Trophoblast cell (in vitro differentiated cells and primary cell): ENCODE measurements around the gene RTP5.
A peak's percentile ranks its signal among the peaks of the same experiment; 100 is the strongest.

Source experiments
- DNase-seq, 2 donors: peaks; one replicate each; pipeline ENCODE4 v3.0.0-alpha.2; 2016
- H2AFZ ChIP-seq: 2 replicates; pipeline ENCODE4 v1.6.1; 2013; ENCODE audit warnings: low read length, moderate library complexity, mild to moderate bottlenecking; ENCODE audit not compliant: insufficient read depth, poor library complexity
- H2AK5ac ChIP-seq: 2 replicates; pipeline ENCODE4 v1.6.1; 2013; ENCODE audit warnings: mild to moderate bottlenecking, low read length
- H2BK120ac ChIP-seq: 2 replicates; pipeline ENCODE4 v1.6.1; 2013; ENCODE audit warnings: low read length, mild to moderate bottlenecking, moderate library complexity; ENCODE audit not compliant: insufficient read depth, poor library complexity
- H2BK12ac ChIP-seq: 2 replicates; pipeline ENCODE4 v1.6.1; 2013; ENCODE audit warnings: mild to moderate bottlenecking, low read length, moderate library complexity
- H2BK5ac ChIP-seq: 2 replicates; pipeline ENCODE4 v1.6.1; 2013; ENCODE audit warnings: low read length, low read depth, moderate library complexity, mild to moderate bottlenecking; ENCODE audit not compliant: poor library complexity
- H3K14ac ChIP-seq: 2 replicates; pipeline ENCODE4 v1.6.1; 2013; ENCODE audit warnings: mild to moderate bottlenecking, low read length
- H3K18ac ChIP-seq: 2 replicates; pipeline ENCODE4 v1.6.1; 2013; ENCODE audit warnings: mild to moderate bottlenecking, low read length
- H3K23ac ChIP-seq: 2 replicates; pipeline ENCODE4 v1.6.1; 2013; ENCODE audit warnings: low read length
- H3K27ac ChIP-seq: 2 replicates; pipeline ENCODE4 v1.5.1; 2013; ENCODE audit warnings: low read depth, mild to moderate bottlenecking, inconsistent platforms, low read length, moderate library complexity
- H3K27me3 ChIP-seq: 2 replicates; pipeline ENCODE4 v1.6.1; 2013; ENCODE audit warnings: inconsistent platforms, mild to moderate bottlenecking, low read length, moderate library complexity; ENCODE audit not compliant: insufficient read depth
- H3K36me3 ChIP-seq, 2 experiments: 1 replicate in 1 of 2; 2 replicates in 1 of 2; pipeline ENCODE4 v1.6.1; 2013; ENCODE audit warnings: low read length in 2 of 2, mild to moderate bottlenecking in 2 of 2, moderate library complexity in 1 of 2; ENCODE audit not compliant: insufficient read depth in 2 of 2, control insufficient read depth in 1 of 2
- H3K4ac ChIP-seq: 2 replicates; pipeline ENCODE4 v1.6.1; 2013; ENCODE audit warnings: low read depth, mild to moderate bottlenecking, low read length, moderate library complexity
- H3K4me1 ChIP-seq, 2 experiments: 1 replicate in 1 of 2; 2 replicates in 1 of 2; pipeline ENCODE4 v1.6.1; 2013; ENCODE audit warnings: low read length in 2 of 2, mild to moderate bottlenecking in 2 of 2, moderate library complexity in 1 of 2; ENCODE audit not compliant: insufficient read depth in 2 of 2, control insufficient read depth in 1 of 2
- H3K4me2 ChIP-seq: 2 replicates; pipeline ENCODE4 v1.6.1; 2013; ENCODE audit warnings: inconsistent platforms, mild to moderate bottlenecking, low read length, moderate library complexity
- H3K4me3 ChIP-seq: 2 replicates; pipeline ENCODE4 v1.5.1; 2013; ENCODE audit warnings: mild to moderate bottlenecking, low read depth, low read length, inconsistent platforms
- H3K79me1 ChIP-seq: one replicate; pipeline ENCODE4 v1.6.1; 2013; ENCODE audit warnings: low read length
- H3K79me2 ChIP-seq: 2 replicates; pipeline ENCODE4 v1.6.1; 2013; ENCODE audit warnings: low read length, mild to moderate bottlenecking; ENCODE audit not compliant: control insufficient read depth, insufficient read depth, poor library complexity
- H3K9ac ChIP-seq: 2 replicates; pipeline ENCODE4 v1.6.1; 2013; ENCODE audit warnings: mild to moderate bottlenecking, low read length
- H3K9me3 ChIP-seq: 2 replicates; pipeline ENCODE4 v1.6.1; 2013; ENCODE audit warnings: low read depth, mild to moderate bottlenecking, control low read depth, inconsistent platforms, low read length; ENCODE audit not compliant: insufficient read depth
- H4K12ac ChIP-seq: 2 replicates; pipeline ENCODE4 v1.6.1; 2013; ENCODE audit warnings: low read depth, mild to moderate bottlenecking, low read length, moderate library complexity
- H4K8ac ChIP-seq: 2 replicates; pipeline ENCODE4 v1.6.1; 2013; ENCODE audit warnings: low read depth, mild to moderate bottlenecking, low read length, moderate library complexity
- H4K91ac ChIP-seq: one replicate; pipeline ENCODE4 v1.6.1; 2013; ENCODE audit warnings: low read depth, mild to moderate bottlenecking, low read length, moderate library complexity
- WGBS: extraction: QIAGEN DNeasy Blood & Tissue Kit; methylation state at CpG from one replicate; pipeline ENCODE4 v1.1.7; 2013; ENCODE audit warnings: missing lambda C conversion rate; ENCODE audit not compliant: insufficient read length, insufficient coverage; ENCODE audit errors: extremely low coverage; 5-methylcytosine and 5-hydroxymethylcytosine counted together

The RTP5 gene

DNA sequence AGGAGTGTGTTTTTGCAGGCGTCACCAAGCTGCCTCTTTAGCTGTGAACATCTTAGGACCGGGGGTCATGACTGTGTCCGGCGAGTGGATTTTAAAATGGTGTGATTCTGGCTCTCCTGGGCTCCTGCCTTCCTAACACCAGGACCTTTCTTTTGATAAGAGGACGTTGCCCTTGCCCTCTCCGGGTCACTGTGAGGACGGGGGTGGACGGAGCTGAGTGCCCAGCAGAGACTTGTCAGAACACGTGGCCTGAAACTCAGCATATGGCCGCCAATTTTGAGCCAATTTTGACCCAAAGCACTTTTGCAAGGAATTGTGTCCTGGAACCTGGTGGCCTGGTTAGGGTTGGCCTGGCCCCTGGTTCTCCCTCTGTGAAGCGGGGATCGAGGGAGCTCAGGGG is 40.2 kb downstream of the RTP5 start:
- Histone ChIP-seq H3K9ac (no peak overlapping the region), H3K4me1 (no peaks in the 10 kb centered on the region), H3K79me1 (no peaks in the 10 kb centered on the region), H3K4me3 (no peak overlapping the region), H3K27ac (no peak overlapping the region), H3K36me3 (no peaks in the 10 kb centered on the region), H2AK5ac (no peak overlapping the region), H4K8ac (no peak overlapping the region), H3K27me3 (no peaks in the 10 kb centered on the region), H3K9me3 (peaks cover 7% of the 10 kb centered on the region), H4K12ac (no peak overlapping the region), H3K23ac (no peak overlapping the region), H3K18ac (no peak overlapping the region), H2BK120ac (no peak overlapping the region), H4K91ac (no peak overlapping the region), H3K14ac (no peak overlapping the region), H3K4ac (no peak overlapping the region), H2BK5ac (no peak overlapping the region), H2BK12ac (no peak overlapping the region), H3K4me2 (no peak overlapping the region), H3K79me2 (no peaks in the 10 kb centered on the region), H2AFZ (no peak overlapping the region)
- no CpG with 5 or more reads among the region's 12 CpGs for WGBS
- DNase-seq: no peak

DNA sequence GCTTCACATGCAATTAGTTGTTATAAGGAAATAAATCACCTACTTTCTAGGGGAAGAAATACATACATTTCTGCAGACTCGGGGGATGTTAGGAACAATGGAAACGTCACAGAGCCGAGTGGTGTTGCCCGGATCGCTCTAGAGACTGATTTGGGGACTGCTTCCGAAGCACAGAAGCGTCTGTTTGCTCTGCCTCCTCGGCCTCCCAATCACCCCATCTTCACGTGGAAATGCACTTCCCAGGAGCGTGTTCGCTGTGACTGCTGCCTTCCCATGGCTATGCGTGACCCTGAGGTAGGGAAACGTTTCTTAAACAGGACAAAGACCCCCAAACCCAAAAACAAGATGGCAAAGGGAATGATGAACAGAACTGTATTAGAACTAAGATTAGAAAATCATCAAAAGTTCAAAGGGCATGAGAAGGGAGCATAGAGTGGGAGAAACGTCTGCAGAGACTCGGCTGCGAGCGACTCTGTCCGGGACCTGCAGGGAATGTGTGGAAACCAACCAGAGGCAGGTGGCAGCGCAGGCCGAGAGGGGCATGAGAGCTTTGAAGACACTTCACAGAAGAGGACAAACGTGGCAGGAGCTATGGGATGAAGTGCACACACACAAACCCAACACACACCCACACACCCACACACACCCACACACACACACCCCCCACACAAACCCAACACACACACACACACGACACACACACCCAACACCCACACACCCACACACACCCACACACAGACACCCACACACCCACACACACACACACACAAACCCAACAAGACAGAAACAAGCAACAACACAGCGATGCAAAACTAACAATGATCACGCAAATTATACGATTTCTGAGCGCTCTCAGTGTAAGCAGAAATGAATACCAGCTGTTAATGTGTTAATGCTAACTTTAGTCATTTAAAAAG is 41.3 kb downstream of the RTP5 start:
- Histone ChIP-seq H3K23ac (no peak overlapping the region), H3K14ac (no peak overlapping the region), H3K27me3 (no peaks in the 10 kb centered on the region), H2AFZ (no peak overlapping the region), H3K18ac (no peak overlapping the region), H3K4me2 (no peak overlapping the region), H2BK5ac (no peak overlapping the region), H2AK5ac (no peak overlapping the region), H3K79me2 (no peaks in the 10 kb centered on the region), H3K4me1 (no peaks in the 10 kb centered on the region), H3K9ac (no peak overlapping the region), H4K91ac (no peak overlapping the region), H2BK12ac (no peak overlapping the region), H4K8ac (no peak overlapping the region), H3K9me3 (peaks cover 7% of the 10 kb centered on the region), H3K4ac (no peak overlapping the region), H2BK120ac (no peak overlapping the region), H3K36me3 (no peaks in the 10 kb centered on the region), H3K79me1 (no peaks in the 10 kb centered on the region), H4K12ac (no peak overlapping the region), H3K4me3 (no peak overlapping the region), H3K27ac (no peak overlapping the region)
- no CpG with 5 or more reads among the region's 26 CpGs for WGBS
- DNase-seq: no peak

DNA sequence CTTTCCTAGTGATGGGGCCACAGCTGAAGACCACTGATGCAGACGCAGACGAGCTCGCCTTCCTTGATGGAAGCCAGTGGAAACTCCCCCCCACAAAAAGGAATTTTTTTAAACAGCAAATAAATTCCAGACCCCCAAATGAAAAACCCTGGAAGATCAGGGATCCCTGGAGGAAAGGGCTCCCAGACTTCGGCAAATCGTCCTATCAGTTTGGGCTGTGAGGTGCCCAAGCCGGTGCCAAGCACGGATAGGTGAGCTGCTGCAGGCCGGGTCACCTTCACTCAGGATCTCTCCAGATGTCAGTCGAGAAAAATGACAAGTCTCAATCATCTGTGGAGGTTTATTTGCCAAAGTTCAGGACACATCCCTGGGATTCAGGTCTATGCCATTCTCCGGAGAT is 42.0 kb downstream of the RTP5 start:
- H3K4ac ChIP-seq: no peak overlapping the region
- H4K91ac ChIP-seq: no peak overlapping the region
- H2BK5ac ChIP-seq: no peak overlapping the region
- H3K14ac ChIP-seq: no peak overlapping the region
- H3K18ac ChIP-seq: no peak overlapping the region
- H4K8ac ChIP-seq: no peak overlapping the region
- no peaks in the 10 kb centered on the region for H3K36me3 ChIP-seq
- H2BK12ac ChIP-seq: no peak overlapping the region
- H2BK120ac ChIP-seq: no peak overlapping the region
- peaks cover 7% of the 10 kb centered on the region for H3K9me3 ChIP-seq
- no peak overlapping the region for H3K27ac ChIP-seq
- H3K79me2 ChIP-seq: no peaks in the 10 kb centered on the region
- no peak overlapping the region for H2AK5ac ChIP-seq
- no peak overlapping the region for H3K9ac ChIP-seq
- H3K4me2 ChIP-seq: no peak overlapping the region
- no peak overlapping the region for H3K23ac ChIP-seq
- no peaks in the 10 kb centered on the region for H3K79me1 ChIP-seq
- H3K27me3 ChIP-seq: no peaks in the 10 kb centered on the region
- H2AFZ ChIP-seq: no peak overlapping the region
- H3K4me1 ChIP-seq: no peaks in the 10 kb centered on the region
- no CpG with 5 or more reads among the region's 10 CpGs for WGBS
- no peak overlapping the region for H4K12ac ChIP-seq
- no peak overlapping the region for H3K4me3 ChIP-seq
- no peak for DNase-seq

DNA sequence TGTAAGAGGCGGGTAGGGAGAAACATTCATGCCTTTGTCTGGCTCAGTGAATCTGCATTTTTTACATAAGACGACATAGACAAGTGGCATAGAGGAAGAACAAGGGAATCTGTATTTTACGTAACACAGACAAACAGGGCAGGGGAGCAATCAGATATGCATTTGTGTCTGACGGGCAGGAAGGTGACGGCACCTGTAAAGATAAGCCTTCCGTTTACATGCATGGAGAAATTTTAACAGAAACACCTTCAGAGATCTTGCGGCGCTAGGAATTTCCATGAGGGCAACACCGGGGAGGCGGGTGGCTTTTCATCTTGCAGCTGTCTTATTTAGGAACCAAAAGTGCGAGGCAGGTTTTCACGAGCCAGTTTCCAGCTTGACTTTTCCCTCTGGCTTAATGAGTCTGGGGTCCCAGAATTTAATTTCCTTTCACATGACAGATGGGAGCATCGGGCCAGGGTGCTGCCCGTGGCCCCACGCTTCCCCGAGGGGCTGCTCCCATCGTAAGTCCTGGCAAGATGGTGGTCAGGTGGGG is 42.6 kb downstream of the RTP5 start:
- Histone ChIP-seq H2BK5ac (no peak overlapping the region), H3K23ac (no peak overlapping the region), H3K27ac (no peak overlapping the region), H3K4me3 (no peak overlapping the region), H2AK5ac (no peak overlapping the region), H3K9ac (no peak overlapping the region), H3K79me1 (no peaks in the 10 kb centered on the region), H3K27me3 (no peaks in the 10 kb centered on the region), H4K12ac (no peak overlapping the region), H4K91ac (no peak overlapping the region), H3K4me1 (no peaks in the 10 kb centered on the region), H4K8ac (no peak overlapping the region), H3K18ac (no peak overlapping the region), H3K79me2 (no peaks in the 10 kb centered on the region), H3K36me3 (no peaks in the 10 kb centered on the region), H3K14ac (no peak overlapping the region), H2BK12ac (no peak overlapping the region), H3K4me2 (no peak overlapping the region), H2BK120ac (no peak overlapping the region), H3K4ac (no peak overlapping the region), H3K9me3 (peaks cover 7% of the 10 kb centered on the region), H2AFZ (no peak overlapping the region)
- DNase-seq: peak in 1 of 2 donors; percentile 61
- no CpG with 5 or more reads among the region's 17 CpGs for WGBS
